Measurements from ENCODE around the gene CARD10. TPM values are rescaled to one million over a fixed set of nuclear protein-coding genes. Genes with fewer than 3 reads are reported as not detected.
"Not testable (repeated sequence)": the region's sequence is repeated elsewhere in the genome, so short reads cannot be mapped to it uniquely, and the experiment has no call there.

The CARD10 gene
- polyA plus RNA-seq, 1 donor: 36.0 TPM

DNA sequence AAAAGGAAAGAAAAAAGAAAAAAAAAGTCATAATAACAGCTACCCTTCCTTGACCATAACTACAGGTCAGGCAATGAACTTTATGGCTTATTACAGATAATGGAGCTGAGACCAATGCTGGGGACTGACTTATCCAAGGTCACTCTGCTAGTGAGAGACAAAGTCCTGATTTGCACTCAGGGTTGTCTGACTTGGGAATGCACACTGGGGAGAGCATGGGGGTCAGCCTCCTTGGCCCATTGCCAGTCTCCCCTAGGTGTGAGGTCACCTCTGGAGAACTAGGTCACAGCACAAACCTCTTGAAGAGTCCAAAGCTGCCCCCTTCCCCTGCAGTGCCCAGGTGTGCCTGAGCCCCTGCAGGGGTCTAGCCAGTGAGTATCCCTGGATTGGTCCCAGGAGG is 35.8 kb upstream of the CARD10 start:
- Histone ChIP-seq H3K27ac (ENCODE audit: low read length) (no peak overlapping the region), H3K27me3 (ENCODE audit: control insufficient read depth, insufficient read depth, low read length) (no peaks in the 10 kb centered on the region), H3K9me3 (ENCODE audit: control insufficient read depth, low read depth, low read length) (no peaks in the 10 kb centered on the region), H3K36me3 (ENCODE audit: control insufficient read depth, insufficient read depth, low read length) (no peaks in the 10 kb centered on the region), H3K4me1 (ENCODE audit: control insufficient read depth, insufficient read depth, low read length) (peaks cover 43% of the 10 kb centered on the region), H3K4me3 (ENCODE audit: low read length) (no peak overlapping the region)
- DNase-seq: no peak

DNA sequence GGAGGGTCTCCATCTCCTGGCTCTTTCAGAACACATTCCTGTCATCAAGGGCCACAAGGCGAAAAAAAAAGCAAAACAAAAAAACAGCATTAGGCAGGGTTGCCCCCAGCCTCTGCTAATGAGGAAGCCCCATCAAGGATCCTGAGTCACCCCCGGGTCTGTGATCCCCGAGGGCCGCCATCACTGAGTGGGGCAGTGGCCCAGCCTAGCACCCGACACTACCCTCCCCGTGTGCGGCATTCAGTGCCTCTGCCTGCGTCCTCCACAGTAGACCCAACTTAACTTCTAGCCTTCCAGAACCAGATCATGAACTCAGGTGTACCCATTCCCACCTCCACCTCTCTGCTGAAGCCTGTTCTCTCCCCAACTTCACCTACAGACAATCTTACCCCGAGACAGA is 34.5 kb upstream of the CARD10 start:
- no CpG with 5 or more reads among the region's 9 CpGs for WGBS (ENCODE audit: insufficient coverage, low lambda C conversion rate)
- H3K36me3 ChIP-seq (ENCODE audit: control insufficient read depth, insufficient read depth, low read length): no peaks in the 10 kb centered on the region
- no peaks in the 10 kb centered on the region for H3K9me3 ChIP-seq (ENCODE audit: control insufficient read depth, low read depth, low read length)
- peaks cover 37% of the 10 kb centered on the region for H3K4me1 ChIP-seq (ENCODE audit: control insufficient read depth, insufficient read depth, low read length)
- DNase-seq: no peak
- H3K27ac ChIP-seq (ENCODE audit: low read length): no peak overlapping the region
- H3K4me3 ChIP-seq (ENCODE audit: low read length): no peak overlapping the region
- H3K27me3 ChIP-seq (ENCODE audit: control insufficient read depth, insufficient read depth, low read length): no peaks in the 10 kb centered on the region

DNA sequence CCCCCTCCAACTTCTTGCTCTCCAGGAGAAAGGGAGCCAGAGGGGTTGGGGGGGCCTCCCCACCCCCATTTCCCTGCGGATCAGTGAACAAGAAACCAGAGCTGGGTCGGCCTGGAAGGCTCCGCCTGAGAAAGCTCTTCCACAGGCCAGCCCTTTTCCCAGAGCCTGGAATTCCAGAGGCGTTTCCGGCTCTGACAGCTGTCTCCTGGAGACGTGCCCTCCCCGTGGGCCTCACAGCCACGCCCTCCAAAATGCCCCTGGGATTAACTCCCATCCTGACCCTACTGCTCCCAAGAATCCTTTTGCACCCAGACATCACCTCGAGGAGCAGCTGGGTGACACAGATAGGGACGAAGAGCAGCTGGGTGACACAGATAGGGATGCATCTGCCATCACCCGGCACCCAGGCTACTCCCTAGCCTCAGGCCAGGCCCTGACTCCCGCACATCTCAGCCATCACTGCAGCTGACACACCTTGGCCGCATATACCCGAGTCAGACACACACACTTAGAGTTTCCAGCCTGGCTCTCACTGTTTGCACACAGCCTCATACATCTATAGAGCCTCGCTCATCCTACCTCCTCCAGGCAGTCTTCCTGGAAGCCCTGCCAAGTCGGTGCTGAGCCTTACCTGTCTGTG is 33.4 kb upstream of the CARD10 start:
- H3K27me3 ChIP-seq (ENCODE audit: control insufficient read depth, insufficient read depth, low read length): no peaks in the 10 kb centered on the region
- H3K4me1 ChIP-seq (ENCODE audit: control insufficient read depth, insufficient read depth, low read length): peaks cover 37% of the 10 kb centered on the region
- no peaks in the 10 kb centered on the region for H3K36me3 ChIP-seq (ENCODE audit: control insufficient read depth, insufficient read depth, low read length)
- H3K27ac ChIP-seq (ENCODE audit: low read length): peak overlapping the region; percentile 67
- no CpG with 5 or more reads among the region's 16 CpGs for WGBS (ENCODE audit: insufficient coverage, low lambda C conversion rate)
- no peak overlapping the region for H3K4me3 ChIP-seq (ENCODE audit: low read length)
- DNase-seq: peak; percentile 79 to 86
- H3K9me3 ChIP-seq (ENCODE audit: control insufficient read depth, low read depth, low read length): no peaks in the 10 kb centered on the region

GRCh38 chr22:37551981-37552380 is 32.8 kb upstream of the CARD10 start:
- Histone ChIP-seq H3K36me3 (ENCODE audit: control insufficient read depth, insufficient read depth, low read length) (no peaks in the 10 kb centered on the region), H3K9me3 (ENCODE audit: control insufficient read depth, low read depth, low read length) (no peaks in the 10 kb centered on the region), H3K4me3 (ENCODE audit: low read length) (no peak overlapping the region), H3K27ac (ENCODE audit: low read length) (peak overlapping the region; percentile 67), H3K27me3 (ENCODE audit: control insufficient read depth, insufficient read depth, low read length) (no peaks in the 10 kb centered on the region), H3K4me1 (ENCODE audit: control insufficient read depth, insufficient read depth, low read length) (peaks cover 37% of the 10 kb centered on the region)
- no CpG with 5 or more reads among the region's 6 CpGs for WGBS (ENCODE audit: insufficient coverage, low lambda C conversion rate)
- no peak for DNase-seq

DNA sequence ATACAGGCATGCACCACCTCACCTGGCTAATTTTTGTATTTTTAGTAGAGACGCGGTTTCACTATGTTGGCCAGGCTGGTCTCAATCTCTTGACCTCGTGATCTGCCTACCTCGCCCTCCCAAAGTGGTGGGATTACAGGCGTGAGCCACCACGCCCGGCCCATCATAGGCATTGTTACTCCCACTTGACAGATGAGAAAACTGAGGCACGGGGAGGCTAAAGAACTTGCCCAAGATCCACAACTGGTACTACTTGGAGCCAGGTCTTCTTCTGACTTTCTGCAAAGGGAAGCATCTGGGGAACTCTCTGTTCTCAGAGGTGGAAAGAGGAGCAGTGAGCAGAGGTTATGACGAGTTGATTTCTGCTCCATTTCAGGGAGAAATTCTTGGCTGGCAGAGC is 31.7 kb upstream of the CARD10 start:
- not testable (repeated sequence) for H3K4me3 ChIP-seq (ENCODE audit: low read length); H3K27me3 ChIP-seq (ENCODE audit: control insufficient read depth, insufficient read depth, low read length); H3K27ac ChIP-seq (ENCODE audit: low read length); DNase-seq; H3K9me3 ChIP-seq (ENCODE audit: control insufficient read depth, low read depth, low read length); H3K36me3 ChIP-seq (ENCODE audit: control insufficient read depth, insufficient read depth, low read length)
- peaks cover 39% of the 10 kb centered on the region for H3K4me1 ChIP-seq (ENCODE audit: control insufficient read depth, insufficient read depth, low read length)
- WGBS (ENCODE audit: insufficient coverage, low lambda C conversion rate): no CpG with 5 or more reads among the region's 9 CpGs

DNA sequence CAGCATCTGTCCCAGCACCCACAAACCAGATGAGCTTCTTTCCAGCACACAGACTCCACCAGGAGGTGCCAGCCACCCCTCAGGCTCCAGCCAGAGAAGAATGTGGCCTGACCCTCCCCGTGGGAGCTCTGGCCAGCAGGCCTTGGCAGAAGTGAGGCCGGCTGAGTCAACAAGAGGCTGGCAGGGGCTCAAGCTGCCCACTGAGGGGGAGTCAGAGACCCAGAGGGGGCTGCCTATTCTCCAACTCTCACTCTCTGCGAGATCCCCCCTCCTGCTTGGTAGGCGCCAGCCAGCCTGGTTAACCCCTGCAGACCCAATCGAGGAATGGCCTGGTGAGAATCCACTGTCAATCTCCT is 30.5 kb upstream of the CARD10 start:
- Histone ChIP-seq H3K4me3 (ENCODE audit: low read length) (no peak overlapping the region), H3K27ac (ENCODE audit: low read length) (no peak overlapping the region), H3K36me3 (ENCODE audit: control insufficient read depth, insufficient read depth, low read length) (no peaks in the 10 kb centered on the region), H3K27me3 (ENCODE audit: control insufficient read depth, insufficient read depth, low read length) (no peaks in the 10 kb centered on the region), H3K9me3 (ENCODE audit: control insufficient read depth, low read depth, low read length) (no peaks in the 10 kb centered on the region), H3K4me1 (ENCODE audit: control insufficient read depth, insufficient read depth, low read length) (peaks cover 47% of the 10 kb centered on the region)
- no peak for DNase-seq
- no CpG with 5 or more reads among the region's 5 CpGs for WGBS (ENCODE audit: insufficient coverage, low lambda C conversion rate)

DNA sequence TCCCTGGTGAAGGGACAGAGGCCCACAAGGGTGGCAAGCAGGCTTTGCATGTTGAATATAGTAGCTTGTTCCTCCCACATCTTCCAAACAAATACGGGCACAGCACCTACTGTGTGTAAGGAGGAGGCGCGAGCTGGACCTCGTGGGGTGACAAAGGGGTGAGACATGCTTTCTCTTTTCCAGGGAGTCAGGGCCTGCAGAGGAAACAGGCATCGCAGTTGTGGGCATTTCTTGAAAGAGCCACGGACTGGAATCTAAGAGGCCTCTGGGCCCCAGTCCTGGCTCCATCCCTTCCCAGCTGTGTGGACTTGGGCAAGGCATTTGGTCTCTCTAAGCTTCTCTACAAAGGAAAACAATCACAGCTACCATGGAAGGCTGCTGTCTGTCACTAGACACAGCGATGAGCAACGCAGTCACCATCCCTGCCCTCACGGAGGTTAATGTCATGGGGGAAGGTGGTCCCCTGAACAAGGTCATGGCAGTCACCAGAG is 28.1 kb upstream of the CARD10 start:
- Histone ChIP-seq H3K36me3 (ENCODE audit: control insufficient read depth, insufficient read depth, low read length) (no peaks in the 10 kb centered on the region), H3K27me3 (ENCODE audit: control insufficient read depth, insufficient read depth, low read length) (no peaks in the 10 kb centered on the region), H3K27ac (ENCODE audit: low read length) (peak overlapping the region; percentile 89), H3K4me3 (ENCODE audit: low read length) (no peak overlapping the region), H3K4me1 (ENCODE audit: control insufficient read depth, insufficient read depth, low read length) (peaks cover 38% of the 10 kb centered on the region), H3K9me3 (ENCODE audit: control insufficient read depth, low read depth, low read length) (no peaks in the 10 kb centered on the region)
- no peak for DNase-seq
- WGBS (ENCODE audit: insufficient coverage, low lambda C conversion rate): no CpG with 5 or more reads among the region's 9 CpGs

DNA sequence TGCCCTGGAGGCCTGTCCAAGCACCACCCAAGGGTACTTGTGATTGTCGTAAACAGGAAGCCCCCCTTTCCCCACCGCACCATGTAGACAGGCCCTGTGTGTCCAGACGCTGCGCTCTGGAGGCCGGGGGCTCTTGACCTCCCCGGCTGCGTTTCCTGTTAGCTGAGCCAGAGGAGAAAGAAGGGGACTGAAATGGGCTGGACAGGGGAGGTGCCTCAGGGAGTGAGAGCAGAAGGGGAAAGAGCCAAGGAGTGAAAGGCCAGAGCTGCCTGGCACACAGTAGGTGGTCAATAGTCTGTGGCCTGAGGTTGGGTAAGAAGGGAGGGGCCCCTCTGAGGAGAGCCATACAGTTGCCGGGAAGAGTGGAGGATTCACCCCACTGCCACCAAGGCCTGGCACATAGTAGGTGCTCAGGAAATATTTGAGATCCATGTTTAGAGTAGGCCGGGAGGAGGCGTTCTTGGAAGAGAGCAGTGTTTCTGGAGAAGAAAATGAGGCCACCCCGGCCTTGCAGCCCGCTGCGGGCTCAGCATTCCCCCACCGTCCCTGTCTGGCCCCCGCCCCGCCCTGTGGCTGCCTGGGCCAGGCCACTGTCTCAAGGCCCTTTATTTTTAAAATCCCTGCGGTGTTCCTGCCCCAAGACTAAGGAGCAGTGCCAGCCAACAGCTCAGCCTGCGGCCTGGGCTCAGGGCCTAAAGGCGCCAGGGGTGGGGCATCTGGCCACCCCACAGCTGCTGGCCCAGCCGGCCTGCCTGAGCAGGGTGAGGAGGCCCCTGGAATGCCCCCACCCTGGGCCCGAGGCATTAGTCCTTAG is 27.4 kb upstream of the CARD10 start:
- Histone ChIP-seq H3K36me3 (ENCODE audit: control insufficient read depth, insufficient read depth, low read length) (no peaks in the 10 kb centered on the region), H3K9me3 (ENCODE audit: control insufficient read depth, low read depth, low read length) (no peaks in the 10 kb centered on the region), H3K27me3 (ENCODE audit: control insufficient read depth, insufficient read depth, low read length) (no peaks in the 10 kb centered on the region), H3K4me3 (ENCODE audit: low read length) (no peak overlapping the region), H3K4me1 (ENCODE audit: control insufficient read depth, insufficient read depth, low read length) (peaks cover 31% of the 10 kb centered on the region), H3K27ac (ENCODE audit: low read length) (peak overlapping the region; percentile 89)
- DNase-seq: peak in 1 of 2 donors; percentile 72
- 40% methylated on average over 2 of the region's 21 CpGs for WGBS (ENCODE audit: insufficient coverage, low lambda C conversion rate)

- peak overlapping the region; percentile 89 for H3K27ac ChIP-seq (ENCODE audit: low read length)
- WGBS (ENCODE audit: insufficient coverage, low lambda C conversion rate): no CpG with 5 or more reads among the region's 28 CpGs
- no peaks in the 10 kb centered on the region for H3K36me3 ChIP-seq (ENCODE audit: control insufficient read depth, insufficient read depth, low read length)
- no peaks in the 10 kb centered on the region for H3K27me3 ChIP-seq (ENCODE audit: control insufficient read depth, insufficient read depth, low read length)
- H3K4me3 ChIP-seq (ENCODE audit: low read length): peak overlapping the region; percentile 39
- H3K4me1 ChIP-seq (ENCODE audit: control insufficient read depth, insufficient read depth, low read length): peaks cover 29% of the 10 kb centered on the region
- H3K9me3 ChIP-seq (ENCODE audit: control insufficient read depth, low read depth, low read length): no peaks in the 10 kb centered on the region
- peak; percentile 94 to 97 for DNase-seq
Measured at GRCh38 chr22:37545703-37546436, 26.7 kb upstream of the CARD10 start.

- no peaks in the 10 kb centered on the region for H3K36me3 ChIP-seq (ENCODE audit: control insufficient read depth, insufficient read depth, low read length)
- peak overlapping the region; percentile 89 for H3K27ac ChIP-seq (ENCODE audit: low read length)
- H3K4me1 ChIP-seq (ENCODE audit: control insufficient read depth, insufficient read depth, low read length): peaks cover 29% of the 10 kb centered on the region
- H3K4me3 ChIP-seq (ENCODE audit: low read length): peak overlapping the region; percentile 39
- no peaks in the 10 kb centered on the region for H3K27me3 ChIP-seq (ENCODE audit: control insufficient read depth, insufficient read depth, low read length)
- no peaks in the 10 kb centered on the region for H3K9me3 ChIP-seq (ENCODE audit: control insufficient read depth, low read depth, low read length)
- WGBS (ENCODE audit: insufficient coverage, low lambda C conversion rate): no CpG with 5 or more reads among the region's 11 CpGs
- peak in 1 of 2 donors; percentile 78 for DNase-seq
Measured at GRCh38 chr22:37544955-37545702, 25.9 kb upstream of the CARD10 start.
